Right ventricle myocardium inferior (tissue), 1 donor: Measurements from ENCODE around the gene ACCSL. TPM values are rescaled to one million over a fixed set of nuclear protein-coding genes. Genes with fewer than 3 reads are reported as not detected.
A peak's percentile ranks its signal among the peaks of the same experiment; 100 is the strongest.

Experiments
- ATAC-seq: fragments of 200-7000 bp; cut with Tn5 transposase; one replicate; pipeline ENCODE4 v1.9.1; 2020; ENCODE audit warnings: mild to moderate bottlenecking, moderate library complexity
- DNase-seq: peaks from one replicate; pipeline ENCODE4 v3.0.0; 2021; ENCODE audit errors: missing footprints
- intact Hi-C: fragments of 100-400 bp; cut with DNase I; formaldehyde crosslinking; loops from one replicate; pipeline ENCODE4 v1.11.0; 2022
- long read RNA-seq: library from polyadenylated mRNA; unstranded; transcript quantifications from one replicate; pipeline ENCODE4 v2.0.0, GENCODE V29; 2021
- total RNA-seq: library from RNA; stranded (reverse); fragmentation: NEBNext Ultra II Directional; extraction: Animal tissue kit (Norgen Biotek cat#: 25700); gene quantifications from one replicate; pipeline ENCODE4 v1.2.1, GENCODE V29; 2021
- donor health status: DM: no; HTN: yes; CAD: no; lungs with severe emphysema.

Gene ACCSL
- not detected for total RNA-seq
- long read RNA-seq, result 0 reads

GRCh38 chr11:44047931-44048431, at the start of gene ACCSL:
ACCSL (plus strand) TSS chr11:44047981; CDS start chr11:44048037, 56 bp downstream.
- peak; percentile 27 for ATAC-seq
- intact Hi-C loops, result no loop called here

GRCh38 chr11:43998308-43998707, 49.5 kb upstream of the ACCSL start:
- DNase-seq (no peak), ATAC-seq (no peak)
- intact Hi-C loops, result no loop called here

More at GRCh38 chr11:44047931-44048431, at the start of gene ACCSL:
- DNase-seq, result no peak

GRCh38 chr11:44000731-44001130, 47.0 kb upstream of the ACCSL start:
- intact Hi-C loops, result no loop called here
- ATAC-seq (no peak), DNase-seq (no peak)

DNA sequence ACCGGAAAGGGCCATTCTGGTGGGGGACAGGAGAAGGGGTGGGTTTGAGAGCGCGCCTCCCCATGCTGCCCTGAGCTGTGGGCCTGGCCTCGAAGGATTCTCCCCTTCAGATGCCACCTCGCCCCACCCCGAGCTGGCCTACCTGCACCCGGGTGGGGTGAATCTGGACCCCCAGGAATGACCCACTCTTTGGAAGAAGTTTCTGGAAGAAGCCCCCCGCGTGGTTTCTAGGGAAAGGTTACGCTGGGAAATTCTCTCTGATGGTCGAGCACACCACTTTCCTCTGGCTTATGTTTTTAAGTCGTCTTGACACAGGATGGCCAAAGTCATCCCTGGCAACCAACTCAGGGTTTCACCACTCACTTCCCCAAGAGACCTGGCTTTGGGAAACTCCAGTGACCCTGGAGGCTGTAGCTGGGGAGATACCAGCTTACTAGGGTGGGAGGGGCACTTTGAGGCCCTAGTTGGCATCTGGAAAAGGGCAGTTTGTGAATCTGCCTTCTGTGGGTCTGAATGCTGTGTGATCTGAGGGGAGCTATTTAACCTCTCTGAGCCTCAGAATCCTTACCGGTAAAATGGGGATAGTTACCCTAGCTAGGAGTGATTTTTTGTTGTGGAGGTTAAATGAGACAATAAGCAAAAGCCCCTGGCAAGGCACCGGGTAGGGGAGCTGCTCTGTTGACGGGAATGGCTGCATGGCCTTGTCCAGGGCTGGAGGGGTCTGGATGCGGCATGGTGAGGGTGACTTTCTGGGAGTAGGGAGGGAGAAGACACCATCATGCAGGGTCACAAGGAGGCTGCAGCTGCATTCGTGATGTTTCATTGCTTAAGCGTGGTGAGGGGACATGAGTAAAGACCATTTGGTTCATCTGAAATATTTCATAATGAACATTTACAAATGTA, 45.3 kb upstream of the ACCSL start:
- DNase-seq, result no peak
- intact Hi-C loops, result no loop called here
- ATAC-seq, result no peak

DNA sequence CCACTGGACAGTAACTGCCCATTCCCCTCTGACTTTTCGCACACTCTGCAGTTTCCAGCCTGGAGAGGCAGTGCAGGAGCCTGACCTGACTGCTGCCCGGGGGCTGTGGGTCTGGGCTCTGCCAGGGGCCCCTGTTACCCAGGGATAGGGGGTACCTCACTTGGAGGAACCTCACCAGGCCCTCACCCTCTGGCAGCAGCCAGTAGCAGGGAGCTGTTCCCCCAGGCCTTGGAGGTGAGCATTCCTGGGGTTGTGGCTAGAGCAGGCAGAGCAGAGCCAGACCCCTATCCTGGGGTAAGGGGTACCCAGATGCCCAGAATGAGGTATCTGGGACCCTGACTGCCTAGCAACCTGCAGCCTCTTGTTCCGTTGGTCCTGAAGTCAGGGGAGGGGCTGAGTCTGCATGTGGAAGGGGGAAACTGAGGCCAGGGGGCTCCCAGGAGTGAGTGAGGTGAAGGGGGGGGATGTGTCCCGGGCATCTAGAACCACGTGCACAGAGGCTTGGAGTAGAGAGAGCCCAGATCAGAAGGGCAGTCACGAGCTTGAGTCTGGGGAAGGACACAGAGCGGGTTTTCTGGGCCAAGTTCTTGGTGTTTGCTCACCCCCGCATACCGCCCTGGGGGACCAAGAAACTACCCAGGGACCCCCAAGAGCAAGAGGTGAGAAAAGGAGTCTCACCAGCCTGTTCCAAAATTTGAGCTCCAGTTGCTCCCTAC, 43.9 kb upstream of the ACCSL start:
- DNase-seq (no peak), ATAC-seq (no peak)
- intact Hi-C loops, result no loop called here

DNA sequence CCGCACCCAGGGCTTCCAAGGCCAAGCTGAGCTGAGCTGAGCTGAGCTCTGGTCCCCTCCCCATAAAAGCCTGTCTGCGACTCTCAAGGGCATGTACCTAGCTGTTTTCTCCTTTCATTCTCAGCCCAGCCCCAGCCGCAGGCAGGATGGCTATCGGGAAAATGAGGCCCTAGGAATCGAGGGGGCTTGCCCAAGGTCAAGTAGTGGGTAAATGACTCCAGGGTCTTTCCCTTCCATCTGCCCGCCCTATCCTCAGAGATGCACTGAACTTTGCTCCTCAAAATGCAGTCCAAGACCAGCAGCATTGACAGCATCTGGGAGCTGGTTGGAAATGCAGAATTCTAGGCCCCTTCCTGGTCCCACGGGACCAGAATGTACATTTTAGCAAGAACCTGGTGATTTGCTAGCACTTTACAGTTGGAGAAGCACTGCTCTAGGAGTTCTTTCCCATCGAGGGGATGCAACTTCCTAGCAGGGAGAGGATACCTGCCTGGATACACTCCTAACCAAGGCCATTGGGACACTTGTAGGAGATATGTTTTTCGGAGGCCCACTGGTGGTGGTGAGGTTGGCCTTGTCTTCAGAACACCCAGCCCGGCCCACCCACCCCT, 43.2 kb upstream of the ACCSL start:
- no peak for ATAC-seq

DNA sequence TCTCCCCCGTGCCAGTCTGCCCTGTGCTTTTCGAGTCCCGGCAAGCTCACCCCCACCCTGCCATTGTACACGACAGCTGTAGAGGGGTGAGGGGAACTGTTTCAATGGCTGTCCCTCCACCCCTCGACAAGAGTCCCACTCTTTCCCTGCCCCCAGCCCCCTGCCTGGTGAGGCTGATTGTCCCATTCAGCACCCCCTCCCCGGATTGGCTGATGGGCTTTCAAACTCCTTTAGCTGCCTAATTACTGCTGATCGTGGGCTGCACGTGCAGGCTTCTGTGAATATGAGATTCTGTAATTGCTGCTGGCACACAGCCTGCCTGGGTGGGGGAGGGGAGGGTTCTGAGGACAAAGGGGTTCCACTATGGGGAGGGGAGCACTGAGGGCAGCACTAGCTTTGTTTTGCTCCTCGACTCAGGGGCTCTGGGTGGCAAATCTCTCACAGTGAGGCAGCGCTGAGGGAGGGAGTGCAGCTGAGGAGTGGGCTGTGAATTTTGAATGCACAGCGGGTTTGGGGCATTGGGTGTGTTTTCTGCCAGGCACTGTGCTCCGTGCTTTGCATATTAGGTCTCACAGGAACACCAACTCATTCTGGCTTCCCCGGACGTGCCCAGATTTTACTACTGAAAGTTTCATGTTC, 42.6 kb upstream of the ACCSL start:
- intact Hi-C loops, result no loop called here
- DNase-seq, result no peak
- ATAC-seq, result no peak

More for the DNA sequence above, 43.2 kb upstream of the ACCSL start:
- DNase-seq, result no peak
- intact Hi-C loops, result no loop called here

DNA sequence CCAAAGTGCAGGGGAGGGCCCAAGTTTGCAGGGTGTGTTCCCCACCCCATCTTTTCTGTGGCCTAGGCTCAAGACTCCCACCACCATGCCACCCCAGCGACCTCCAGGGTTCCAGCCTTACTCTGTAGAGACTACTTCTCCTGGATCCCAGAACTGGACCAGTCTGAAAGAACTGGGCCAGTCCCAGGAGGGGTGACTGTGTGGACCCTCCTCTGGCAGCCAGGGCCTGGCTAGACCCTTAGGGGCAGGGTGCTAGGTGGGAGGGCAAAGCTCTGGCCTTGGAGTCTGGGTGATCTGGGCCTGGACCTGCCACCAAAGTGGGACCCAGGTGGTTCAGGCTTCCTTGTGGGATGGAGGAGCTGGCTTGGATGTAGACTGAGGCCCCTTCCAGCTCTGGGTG, 41.8 kb upstream of the ACCSL start:
- intact Hi-C loops, result no loop called here
- DNase-seq, result no peak

DNA sequence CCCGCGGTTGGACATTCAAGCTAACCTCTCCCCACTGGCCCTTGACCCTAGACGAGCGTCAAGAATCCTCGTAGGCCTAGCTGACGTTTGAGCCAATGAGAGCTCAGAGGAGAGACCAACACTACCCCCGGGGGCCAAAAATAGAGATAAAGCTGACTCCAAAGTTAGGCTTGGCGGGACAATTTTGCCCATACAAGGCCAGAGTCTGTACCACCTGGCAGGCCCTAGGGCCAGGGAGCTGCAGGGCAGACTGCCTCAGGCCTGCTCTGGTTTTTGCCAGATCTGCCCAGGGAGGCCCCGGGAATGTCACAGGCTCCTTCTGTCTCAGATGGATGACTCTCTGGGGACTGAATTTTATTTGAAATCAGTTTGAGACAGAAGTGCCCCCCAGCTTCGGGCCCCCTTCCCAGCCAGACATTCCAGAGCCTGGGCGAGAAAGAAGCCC, 40.8 kb upstream of the ACCSL start:
- peak; percentile 31 for ATAC-seq
- no peak for DNase-seq
- intact Hi-C loops, result no loop called here

More for the DNA sequence above, 41.8 kb upstream of the ACCSL start:
- ATAC-seq, result no peak

DNA sequence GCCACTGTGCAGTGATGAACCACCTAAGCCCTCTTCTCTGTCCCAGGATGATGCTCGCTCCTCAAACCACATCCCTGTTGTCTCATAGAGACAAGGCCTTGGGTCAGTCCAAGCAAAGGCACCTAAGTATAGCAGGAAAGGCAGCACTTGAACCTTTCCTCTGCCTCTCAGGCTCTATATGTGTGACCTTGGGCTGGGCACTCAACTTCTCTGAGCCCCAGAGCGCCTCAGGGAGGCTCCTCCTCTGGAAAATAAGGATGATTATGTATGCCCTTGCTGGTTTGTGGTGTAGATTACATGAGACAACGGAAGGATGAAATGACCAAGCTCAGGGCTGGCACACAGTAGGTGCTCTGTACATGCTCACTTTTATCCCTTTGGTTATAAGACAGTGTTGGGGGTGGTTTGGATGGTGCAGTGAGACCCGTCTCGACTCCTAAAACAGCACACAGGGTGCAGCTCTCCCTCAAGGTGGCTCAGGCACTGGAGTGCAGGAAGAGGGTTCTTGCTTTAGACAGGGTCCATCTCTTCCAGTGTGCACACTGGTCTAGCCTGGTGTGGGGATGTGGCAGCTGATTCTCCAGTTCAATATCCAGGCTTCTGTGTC, 40.2 kb upstream of the ACCSL start:
- DNase-seq, result no peak
- ATAC-seq, result no peak
- intact Hi-C loops, result no loop called here

DNA sequence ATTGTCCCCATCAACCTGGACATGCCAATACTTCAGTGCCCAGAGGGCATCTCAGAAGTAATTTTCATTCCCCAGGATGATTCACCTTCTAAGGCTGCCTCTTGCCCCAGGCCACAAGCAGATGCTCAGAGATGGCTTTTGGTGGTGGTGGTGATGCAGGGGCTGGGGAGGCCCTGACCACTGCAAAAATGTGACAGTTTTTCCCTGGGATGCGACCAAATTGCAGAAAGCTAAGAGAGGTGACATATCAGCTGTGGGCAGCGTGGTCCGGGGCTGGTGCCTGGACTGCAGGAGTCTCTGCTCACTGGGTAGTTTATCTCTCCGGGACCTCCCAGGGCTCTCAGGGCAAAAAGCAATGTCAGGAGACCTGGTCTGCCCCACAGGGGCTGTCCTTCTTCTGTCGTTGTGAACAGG, 39.7 kb upstream of the ACCSL start:
- ATAC-seq, result no peak
- intact Hi-C loops, result no loop called here
- DNase-seq, result no peak

DNA sequence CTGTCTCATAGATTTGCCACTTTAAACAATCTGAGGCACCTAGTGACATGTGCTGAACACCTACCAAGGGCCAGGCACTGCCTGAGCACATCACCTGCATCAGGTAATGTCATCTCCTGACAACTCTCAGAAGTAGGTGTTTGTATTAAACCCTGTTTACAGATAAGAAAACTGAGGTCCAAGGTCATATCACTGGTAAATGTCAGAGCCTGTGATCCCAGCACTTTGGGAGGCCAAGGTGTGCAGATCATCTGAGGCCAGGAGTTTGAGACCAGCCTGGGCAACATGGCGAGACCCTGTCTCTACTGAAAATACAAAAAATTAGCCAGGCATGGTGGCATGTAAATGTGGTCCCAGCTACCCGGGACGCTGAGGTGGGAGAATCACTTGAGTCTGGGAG, 39.1 kb upstream of the ACCSL start:
- no peak for DNase-seq
- intact Hi-C loops, result no loop called here
- no peak for ATAC-seq

DNA sequence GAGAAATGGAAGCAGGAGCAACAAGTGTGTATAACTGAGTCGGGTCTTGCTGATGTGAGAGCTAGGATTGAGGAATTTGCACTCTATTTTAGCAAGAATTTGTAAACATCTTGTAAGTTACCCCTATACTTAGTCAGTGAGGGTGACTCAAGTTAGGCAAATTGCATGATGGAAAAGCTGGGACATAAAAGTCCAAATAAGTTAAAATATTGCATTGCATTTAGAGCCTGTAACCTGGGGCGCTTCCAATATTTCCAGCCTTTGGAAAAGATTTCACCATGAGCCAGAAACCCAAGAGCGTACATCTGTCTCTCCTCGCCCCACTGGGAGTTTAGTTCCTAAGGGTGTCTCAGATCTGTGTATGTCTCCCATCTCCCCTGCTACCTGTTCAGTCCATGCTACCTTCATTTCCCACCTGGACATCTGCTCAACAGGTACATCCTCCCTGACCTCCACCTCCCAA, 37.0 kb upstream of the ACCSL start:
- ATAC-seq (no peak), DNase-seq (no peak)
- intact Hi-C loops, result no loop called here

GRCh38 chr11:44011797-44012196, 36.0 kb upstream of the ACCSL start:
- intact Hi-C loops, result no loop called here
- ATAC-seq, result no peak
- DNase-seq, result no peak

DNA sequence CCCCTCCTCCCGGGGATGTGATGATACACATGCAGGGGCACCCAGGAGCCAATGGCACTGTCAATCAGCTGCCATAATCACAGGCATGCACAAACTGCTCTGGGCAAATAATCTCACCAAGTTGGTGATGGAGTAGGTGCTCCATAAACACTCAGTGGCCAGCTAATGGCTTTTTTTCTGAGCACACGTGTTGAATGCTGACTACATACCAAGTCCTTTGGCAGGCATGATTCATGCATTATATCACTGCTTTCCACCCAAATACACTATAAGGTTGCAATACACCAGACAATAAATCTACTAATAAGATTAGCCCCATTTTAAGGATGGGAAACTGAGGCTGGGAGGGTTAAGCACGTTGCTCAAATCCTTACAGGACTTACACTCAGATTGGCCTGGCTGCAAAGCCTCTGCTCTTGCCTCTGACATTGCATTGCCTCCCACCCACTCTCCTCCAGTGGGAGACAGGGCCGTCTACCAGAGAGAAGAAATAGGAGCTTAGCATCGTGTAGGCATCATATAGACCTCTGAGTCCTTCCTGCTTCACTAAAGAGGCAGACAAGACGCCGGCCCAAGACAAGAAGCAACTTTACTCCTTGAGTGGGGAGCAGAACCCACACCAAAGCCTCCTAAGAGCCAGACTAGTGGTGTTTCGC, 32.7 kb upstream of the ACCSL start:
- intact Hi-C loops, result no loop called here
- ATAC-seq, result no peak
- no peak for DNase-seq

- intact Hi-C loops, result no loop called here
- no peak for DNase-seq
Observed at GRCh38 chr11:44015624-44016007, 32.2 kb upstream of the ACCSL start.

DNA sequence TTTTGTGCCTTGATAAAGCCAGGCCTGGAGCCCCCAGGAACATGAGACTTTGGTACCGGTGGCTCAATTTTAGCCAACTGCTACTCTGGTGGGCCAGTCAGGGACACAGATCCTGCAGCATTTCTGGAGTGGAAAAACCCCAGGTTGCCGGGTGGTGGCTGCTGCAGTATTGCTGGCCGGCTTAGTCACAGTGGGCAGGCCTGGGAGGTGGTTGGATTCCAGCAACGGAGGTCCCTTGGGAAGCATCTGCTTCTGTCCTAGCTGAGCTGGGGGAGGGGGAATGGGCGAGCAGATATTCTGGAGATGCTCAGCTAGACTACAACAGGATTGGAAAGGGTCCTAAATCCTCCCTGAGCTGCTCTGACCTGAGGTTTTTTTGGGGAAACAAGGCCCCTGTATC, 31.6 kb upstream of the ACCSL start:
- DNase-seq (no peak), ATAC-seq (peak; percentile 77)
- intact Hi-C loops, result no loop called here

More at GRCh38 chr11:44015624-44016007, 32.2 kb upstream of the ACCSL start:
- ATAC-seq, result no peak
